DMS153 (cell line): Measurements from ENCODE around the gene GOLGA6D.
A peak's percentile ranks its signal among the peaks of the same experiment; 100 is the strongest.
"Not testable (repeated sequence)": the region's sequence is repeated elsewhere in the genome, so short reads cannot be mapped to it uniquely, and the experiment has no call there.

ENCODE experiments used
- DNase-seq: peaks from one replicate; lab custom pipeline; 2025; lab: John Stamatoyannopoulos, UW

GOLGA6D gene

GRCh38 chr15:75278497-75278896, 4.1 kb upstream of the GOLGA6D start:
- not testable (repeated sequence) for DNase-seq

- DNase-seq, result not testable (repeated sequence)
Measured at GRCh38 chr15:75284152-75284551, 1.5 kb downstream of the GOLGA6D start.

- not testable (repeated sequence) for DNase-seq
Measured at GRCh38 chr15:75293660-75294059, 11.0 kb downstream of the GOLGA6D start.

GRCh38 chr15:75298541-75299310, 16.1 kb downstream of the GOLGA6D start:
- DNase-seq, result not testable (repeated sequence)

- not testable (repeated sequence) for DNase-seq
Measured at GRCh38 chr15:75299311-75299688, 16.7 kb downstream of the GOLGA6D start.

- not testable (repeated sequence) for DNase-seq
Measured at GRCh38 chr15:75300026-75300425, 17.4 kb downstream of the GOLGA6D start.

- no peak for DNase-seq
Measured at GRCh38 chr15:75302318-75302717, 19.7 kb downstream of the GOLGA6D start.

- DNase-seq, result not testable (repeated sequence)
Measured at GRCh38 chr15:75302753-75303152, 20.1 kb downstream of the GOLGA6D start.

GRCh38 chr15:75306188-75306587, 23.6 kb downstream of the GOLGA6D start:
- no peak for DNase-seq

- DNase-seq, result peak; percentile 4
Measured at GRCh38 chr15:75307778-75308390, 25.2 kb downstream of the GOLGA6D start.

- no peak for DNase-seq
Measured at GRCh38 chr15:75309711-75310110, 27.1 kb downstream of the GOLGA6D start.

- DNase-seq, result not testable (repeated sequence)
Measured at GRCh38 chr15:75312548-75312947, 29.9 kb downstream of the GOLGA6D start.

- no peak for DNase-seq
Measured at GRCh38 chr15:75313116-75313845, 30.6 kb downstream of the GOLGA6D start.

GRCh38 chr15:75314552-75315290, 32.1 kb downstream of the GOLGA6D start:
- DNase-seq, result no peak

GRCh38 chr15:75319231-75319897, 36.7 kb downstream of the GOLGA6D start:
- DNase-seq, result not testable (repeated sequence)

- DNase-seq, result no peak
Measured at GRCh38 chr15:75321711-75322110, 39.1 kb downstream of the GOLGA6D start.

- DNase-seq, result no peak
Measured at GRCh38 chr15:75325922-75326321, 43.3 kb downstream of the GOLGA6D start.

GRCh38 chr15:75327005-75327404, 44.4 kb downstream of the GOLGA6D start:
- DNase-seq, result no peak

GRCh38 chr15:75327491-75327890, 44.9 kb downstream of the GOLGA6D start:
- DNase-seq, result no peak

- no peak for DNase-seq
Measured at GRCh38 chr15:75328493-75329314, 46.1 kb downstream of the GOLGA6D start.

GRCh38 chr15:75329571-75329970, 46.9 kb downstream of the GOLGA6D start:
- no peak for DNase-seq
